Upper lobe of left lung (tissue), 6 donors: Measurements from ENCODE around the gene PRDM11. TPM values are rescaled to one million over a fixed set of nuclear protein-coding genes. Genes with fewer than 3 reads are reported as not detected.

ENCODE experiments used
- ATAC-seq, 2 donors: fragments of 200-7000 bp; cut with Tn5 transposase; one replicate each; pipeline ENCODE4 v1.9.1; 2022; ENCODE audit warnings: mild to moderate bottlenecking in 2 of 2, moderate library complexity in 2 of 2; ENCODE audit not compliant: low FRiP score in 2 of 2
- DNase-seq, 2 donors: peaks; one replicate each; pipeline ENCODE4 v3.0.0-alpha.2; 2019 to 2020
- H3K27ac ChIP-seq, 4 donors: fragments of 200-600 bp; sonication (generic); one replicate each; pipeline ENCODE4 v1.5.1; 2016 to 2019
- H3K27me3 ChIP-seq, 4 donors: fragments of 200-600 bp; sonication (generic); one replicate each; pipeline ENCODE4 v1.5.1; 2017 to 2019
- H3K36me3 ChIP-seq, 4 donors: fragments of 200-600 bp; sonication (generic); one replicate each; pipeline ENCODE4 v1.5.1; 2016 to 2019
- H3K4me1 ChIP-seq, 4 donors: fragments of 200-600 bp; sonication (generic); one replicate each; pipeline ENCODE4 v1.5.1; 2018 to 2019
- H3K4me3 ChIP-seq, 4 donors: fragments of 200-600 bp; sonication (generic); one replicate each; pipeline ENCODE4 v1.5.1; 2017 to 2019; ENCODE audit warnings: mild to moderate bottlenecking in 2 of 4, moderate library complexity in 1 of 4
- H3K9me3 ChIP-seq, 4 donors: fragments of 200-600 bp; sonication (generic); one replicate each; pipeline ENCODE4 v1.5.1; 2018 to 2019
- EP300 ChIP-seq, 4 donors: sonication (generic); formaldehyde crosslinking; IDR thresholded peaks; one replicate each; pipeline ENCODE4 v1.5.1; 2017; ENCODE audit warnings: antibody characterized with exemption in 4 of 4, control low read depth in 2 of 4
- POLR2A ChIP-seq, 4 donors: fragments of 450-650 bp; IDR thresholded peaks; one replicate each; pipeline ENCODE4 v1.5.1; 2016 to 2017; ENCODE audit warnings: antibody characterized with exemption in 4 of 4, mild to moderate bottlenecking in 2 of 4
- POLR2AphosphoS5 ChIP-seq, 2 donors: sonication (generic); formaldehyde crosslinking; IDR thresholded peaks; one replicate each; pipeline ENCODE4 v1.5.1; 2017; ENCODE audit warnings: antibody characterized with exemption in 2 of 2
- WGBS, 2 donors: methylation state at CpG; one replicate each; pipeline ENCODE4 v1.1.5; 2017 to 2018; 5-methylcytosine and 5-hydroxymethylcytosine counted together
- total RNA-seq, 6 donors: library from RNA; depleted of rRNA in 4 of 6; stranded (reverse); fragments of >200 nt in 4 of 6; gene quantifications; one replicate each; pipeline versions ENCODE4 v1.1.0 to v1.2.1, GENCODE V29; 2016 to 2021
- TF ChIP-seq, protein P1 (sequence below), 6 experiments: fragments of 450-650 bp in 4 of 6; fragments of 200-600 bp in 2 of 6; sonication (generic) in 2 of 6; IDR thresholded peaks; one replicate each; pipeline ENCODE4 v1.5.1; 2016 to 2019; ENCODE audit warnings: antibody characterized with exemption in 6 of 6
- donor health status: DM: no; HTN: no; CAD: no; lungs with moderate emphysema.
- donor health status: DM: no; HTN: yes; CAD: no; lungs with severe emphysema.

The PRDM11 gene
- total RNA-seq, 6 donors from 2014 or later = 12.7 to 21.1 (median 16.0) TPM

DNA sequence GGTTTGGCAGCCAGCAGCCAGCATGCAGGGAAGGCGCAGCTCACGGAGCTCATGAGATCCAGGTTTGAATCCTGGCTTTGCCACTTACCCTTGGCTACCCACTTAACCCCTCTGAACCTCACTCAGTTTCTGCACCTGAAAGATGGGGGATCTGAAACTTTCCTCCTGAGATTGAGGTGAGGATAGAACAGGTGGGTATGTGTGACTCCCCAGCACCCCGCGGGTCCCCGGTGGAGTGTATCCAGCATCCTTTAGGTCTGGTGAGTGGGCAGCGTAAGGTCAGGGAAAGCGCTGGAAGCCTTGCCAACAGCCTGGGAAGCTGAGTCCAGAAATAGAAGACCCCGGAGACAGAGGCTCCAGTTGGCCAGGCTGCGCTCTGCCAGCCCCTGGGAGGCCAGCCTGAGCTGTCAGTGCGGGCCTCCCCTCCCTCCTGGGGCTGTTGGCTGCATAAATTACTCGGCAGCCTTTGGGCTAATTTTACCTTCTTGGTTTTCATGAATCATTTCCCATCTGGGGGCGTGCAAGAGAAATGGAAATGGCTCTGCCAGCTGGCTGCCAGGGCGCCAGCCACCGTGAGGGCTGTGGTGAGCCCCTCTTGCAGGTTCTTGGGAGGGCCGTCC lies 17.6 kb downstream of the PRDM11 start:
- peak in 1 of 2 donors; percentile 48 for DNase-seq
- peaks cover 3 to 35% (median 11%) of the 10 kb centered on the region in 4 donors for H3K4me1 ChIP-seq

DNA sequence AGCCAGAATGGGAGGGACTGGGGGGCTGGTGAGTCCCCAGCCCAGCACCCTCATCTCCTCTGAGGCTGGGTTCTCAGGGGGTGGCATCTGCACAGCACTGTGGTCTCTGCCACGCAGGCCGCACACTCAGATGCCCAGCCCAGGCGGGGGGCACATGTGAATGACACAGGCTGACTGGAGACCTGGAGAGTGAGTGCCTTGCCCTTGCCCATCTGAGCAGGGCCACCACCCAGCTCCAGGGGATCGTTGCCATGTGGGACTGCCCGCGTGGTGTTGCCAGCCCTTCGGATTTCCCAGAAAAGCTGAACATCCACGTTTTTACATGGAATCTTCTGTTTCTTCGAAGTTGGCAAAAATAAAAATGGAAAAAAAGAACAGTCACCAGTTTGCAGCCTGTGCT lies 18.9 kb downstream of the PRDM11 start:
- DNase-seq = peak in 1 of 2 donors; percentile 58
- no peak for TF ChIP-seq EP300 (IDR thresholded peaks at IDR 0.05)
- no peak for TF ChIP-seq POLR2AphosphoS5 (IDR thresholded peaks at IDR 0.05)
- TF ChIP-seq, protein P1, sequence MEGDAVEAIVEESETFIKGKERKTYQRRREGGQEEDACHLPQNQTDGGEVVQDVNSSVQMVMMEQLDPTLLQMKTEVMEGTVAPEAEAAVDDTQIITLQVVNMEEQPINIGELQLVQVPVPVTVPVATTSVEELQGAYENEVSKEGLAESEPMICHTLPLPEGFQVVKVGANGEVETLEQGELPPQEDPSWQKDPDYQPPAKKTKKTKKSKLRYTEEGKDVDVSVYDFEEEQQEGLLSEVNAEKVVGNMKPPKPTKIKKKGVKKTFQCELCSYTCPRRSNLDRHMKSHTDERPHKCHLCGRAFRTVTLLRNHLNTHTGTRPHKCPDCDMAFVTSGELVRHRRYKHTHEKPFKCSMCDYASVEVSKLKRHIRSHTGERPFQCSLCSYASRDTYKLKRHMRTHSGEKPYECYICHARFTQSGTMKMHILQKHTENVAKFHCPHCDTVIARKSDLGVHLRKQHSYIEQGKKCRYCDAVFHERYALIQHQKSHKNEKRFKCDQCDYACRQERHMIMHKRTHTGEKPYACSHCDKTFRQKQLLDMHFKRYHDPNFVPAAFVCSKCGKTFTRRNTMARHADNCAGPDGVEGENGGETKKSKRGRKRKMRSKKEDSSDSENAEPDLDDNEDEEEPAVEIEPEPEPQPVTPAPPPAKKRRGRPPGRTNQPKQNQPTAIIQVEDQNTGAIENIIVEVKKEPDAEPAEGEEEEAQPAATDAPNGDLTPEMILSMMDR (IDR thresholded peaks at IDR 0.05) = no peak
- TF ChIP-seq POLR2A (IDR thresholded peaks at IDR 0.05) = no peak
- Histone ChIP-seq H3K4me3 (no peak overlapping the region), H3K27me3 (no peaks in the 10 kb centered on the region), H3K36me3 (no peaks in the 10 kb centered on the region), H3K9me3 (no peaks in the 10 kb centered on the region), H3K4me1 (peaks cover 0 to 39% (median 16%) of the 10 kb centered on the region in 4 donors), H3K27ac (no peak overlapping the region)
- WGBS, 2 donors = 90 to 98% methylated on average over 6 to 8 of the region's 9 CpGs
- no peak for ATAC-seq

More for the DNA sequence above, 17.6 kb downstream of the PRDM11 start:
- H3K36me3 ChIP-seq = no peaks in the 10 kb centered on the region
- WGBS, 2 donors = 51 to 75% methylated on average over 10 to 14 of the region's 15 CpGs
- no peak for ATAC-seq
- TF ChIP-seq POLR2A (IDR thresholded peaks at IDR 0.05) (no peak), POLR2AphosphoS5 (IDR thresholded peaks at IDR 0.05) (no peak), EP300 (IDR thresholded peaks at IDR 0.05) (no peak)
- TF ChIP-seq, protein P1 (IDR thresholded peaks at IDR 0.05) = no peak
- no peaks in the 10 kb centered on the region for H3K9me3 ChIP-seq
- H3K4me3 ChIP-seq = no peak overlapping the region
- no peak overlapping the region for H3K27ac ChIP-seq
- no peaks in the 10 kb centered on the region for H3K27me3 ChIP-seq

DNA sequence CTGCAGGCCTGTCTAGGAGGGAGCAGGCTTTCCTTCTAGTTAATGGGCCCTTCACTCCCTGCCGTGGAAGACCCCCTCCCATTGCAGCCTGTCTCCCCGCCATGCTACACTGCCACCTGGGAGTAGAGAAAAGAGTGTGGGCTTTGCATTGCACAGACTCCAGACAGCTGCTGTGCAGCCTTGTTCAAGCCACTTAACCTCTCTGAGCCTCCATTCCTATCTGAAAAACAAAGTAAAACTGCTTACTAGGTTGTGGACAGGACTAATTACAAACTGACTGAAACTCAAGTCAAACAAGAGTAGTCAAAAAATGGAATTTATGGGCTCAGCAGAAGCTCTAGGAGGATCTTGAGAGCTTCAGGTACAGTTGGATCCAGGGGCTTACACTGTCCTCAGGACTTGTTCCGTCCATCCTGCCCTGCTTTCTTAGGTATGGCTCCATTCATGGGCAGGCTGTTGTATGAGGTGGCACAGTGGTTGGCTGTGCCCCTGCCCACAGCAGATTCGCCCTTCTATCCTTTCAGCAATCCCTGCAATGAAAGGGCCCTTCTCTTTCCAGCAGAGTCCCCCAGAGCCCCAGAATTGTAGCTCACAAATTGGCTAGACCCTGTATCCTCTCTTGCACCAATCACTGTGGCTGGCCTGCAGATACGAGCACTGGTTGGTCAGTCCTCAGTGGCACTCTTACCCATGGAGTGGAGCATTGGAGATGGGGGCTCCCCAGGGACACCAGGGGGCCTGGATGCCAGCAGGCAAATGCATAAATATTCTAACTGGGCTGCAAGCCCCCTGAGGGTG lies 19.6 kb downstream of the PRDM11 start:
- no peaks in the 10 kb centered on the region for H3K27me3 ChIP-seq
- no peak for DNase-seq
- 89 to 92% methylated on average over 3 to 5 of the region's 5 CpGs for WGBS, 2 donors

DNA sequence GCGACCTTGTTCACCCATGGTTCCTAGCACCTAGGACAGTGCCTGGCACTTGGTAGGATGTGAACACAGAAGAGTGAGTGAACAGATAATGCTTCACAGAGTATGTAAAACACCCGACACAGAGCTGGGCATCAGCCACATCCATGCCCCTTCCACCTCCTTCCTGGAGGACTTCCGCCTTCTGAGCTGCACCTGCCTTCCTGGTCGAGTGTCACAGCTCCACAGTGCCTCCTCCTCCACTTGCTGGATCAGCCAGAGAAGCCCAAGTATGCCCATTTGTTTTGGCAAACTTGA lies 20.1 kb downstream of the PRDM11 start:
- DNase-seq (no peak), ATAC-seq (no peak)
- peaks cover 0 to 34% (median 11%) of the 10 kb centered on the region in 4 donors for H3K4me1 ChIP-seq

More for the DNA sequence above, 19.6 kb downstream of the PRDM11 start:
- no peak for ATAC-seq
- Histone ChIP-seq H3K36me3 (no peaks in the 10 kb centered on the region), H3K9me3 (no peaks in the 10 kb centered on the region), H3K4me1 (peaks cover 0 to 37% (median 15%) of the 10 kb centered on the region in 4 donors), H3K4me3 (no peak overlapping the region), H3K27ac (no peak overlapping the region)
- TF ChIP-seq POLR2A (IDR thresholded peaks at IDR 0.05) = no peak
- no peak for TF ChIP-seq POLR2AphosphoS5 (IDR thresholded peaks at IDR 0.05)
- TF ChIP-seq, protein P1 (IDR thresholded peaks at IDR 0.05) = no peak
- TF ChIP-seq EP300 (IDR thresholded peaks at IDR 0.05) = no peak

More for the DNA sequence above, 20.1 kb downstream of the PRDM11 start:
- no peak overlapping the region for H3K4me3 ChIP-seq
- H3K9me3 ChIP-seq = no peaks in the 10 kb centered on the region
- no peaks in the 10 kb centered on the region for H3K27me3 ChIP-seq
- H3K36me3 ChIP-seq = no peaks in the 10 kb centered on the region
- 74 to 79% methylated on average over 4 of the region's 4 CpGs for WGBS, 2 donors
- no peak overlapping the region for H3K27ac ChIP-seq
- TF ChIP-seq EP300 (IDR thresholded peaks at IDR 0.05) (no peak), POLR2A (IDR thresholded peaks at IDR 0.05) (no peak), POLR2AphosphoS5 (IDR thresholded peaks at IDR 0.05) (no peak)
- TF ChIP-seq, protein P1 (IDR thresholded peaks at IDR 0.05) = no peak
